Measurements from ENCODE around the gene ITPR3. TPM values are rescaled to one million over a fixed set of nuclear protein-coding genes. Genes with fewer than 3 reads are reported as not detected.

The ITPR3 gene
- total RNA-seq, 1 donor from 2014 or later = 5.6 TPM

DNA sequence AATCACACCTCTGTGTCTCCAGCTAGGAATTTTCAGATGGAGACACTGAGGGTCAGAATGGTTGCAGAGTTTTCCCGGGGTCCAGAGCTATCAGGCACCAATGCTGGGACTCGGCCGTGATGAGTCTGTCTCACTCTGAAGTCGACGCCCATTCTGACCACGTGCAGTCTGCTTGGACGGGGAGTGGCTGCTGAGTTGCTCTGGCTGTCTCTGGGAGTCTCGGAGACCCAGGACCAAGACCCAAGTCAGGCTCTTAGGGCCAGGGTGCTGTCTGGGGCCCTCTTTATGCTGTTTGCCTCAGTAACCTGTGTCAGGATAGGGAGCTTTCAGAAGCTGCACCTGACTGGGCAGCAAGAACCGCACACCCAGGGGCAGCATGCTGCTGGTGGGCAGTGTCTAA, 121.0 kb downstream of the ITPR3 start:
- peaks cover 73% of the 10 kb centered on the region for H3K4me1 ChIP-seq

DNA sequence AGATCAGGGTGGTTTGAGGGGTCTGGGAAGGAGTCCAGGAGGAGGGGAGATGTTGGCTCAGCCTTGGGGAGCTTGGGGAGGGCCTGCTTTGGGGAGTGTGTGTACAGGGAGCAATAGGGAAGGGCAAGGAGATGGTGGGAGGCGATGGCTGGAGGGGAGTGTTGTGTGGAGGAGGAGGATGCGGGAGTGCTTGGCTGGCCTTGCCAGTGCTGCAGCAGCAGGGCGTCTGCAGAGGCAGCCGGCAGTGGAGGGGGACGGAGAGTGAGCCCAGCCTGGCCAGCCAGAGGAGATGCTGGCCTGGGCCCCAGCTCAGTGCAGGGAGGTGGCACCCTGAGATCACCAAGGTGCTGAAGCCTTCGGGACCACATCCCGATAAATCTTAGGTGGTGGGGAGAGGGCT, 121.7 kb downstream of the ITPR3 start:
- Histone ChIP-seq H3K4me1 (peaks cover 72% of the 10 kb centered on the region), H3K27ac (replicated peaks) (peak overlapping the region; percentile 95), H3K36me3 (peaks cover 7% of the 10 kb centered on the region), H3K9me3 (replicated peaks) (no peaks in the 10 kb centered on the region), H3K27me3 (ENCODE audit: low read depth) (no peaks in the 10 kb centered on the region), H3K4me3 (peak overlapping the region; percentile 72)
- intact Hi-C loops (cut with micrococcal nuclease) = no loop called here
- TF ChIP-seq, protein P1, sequence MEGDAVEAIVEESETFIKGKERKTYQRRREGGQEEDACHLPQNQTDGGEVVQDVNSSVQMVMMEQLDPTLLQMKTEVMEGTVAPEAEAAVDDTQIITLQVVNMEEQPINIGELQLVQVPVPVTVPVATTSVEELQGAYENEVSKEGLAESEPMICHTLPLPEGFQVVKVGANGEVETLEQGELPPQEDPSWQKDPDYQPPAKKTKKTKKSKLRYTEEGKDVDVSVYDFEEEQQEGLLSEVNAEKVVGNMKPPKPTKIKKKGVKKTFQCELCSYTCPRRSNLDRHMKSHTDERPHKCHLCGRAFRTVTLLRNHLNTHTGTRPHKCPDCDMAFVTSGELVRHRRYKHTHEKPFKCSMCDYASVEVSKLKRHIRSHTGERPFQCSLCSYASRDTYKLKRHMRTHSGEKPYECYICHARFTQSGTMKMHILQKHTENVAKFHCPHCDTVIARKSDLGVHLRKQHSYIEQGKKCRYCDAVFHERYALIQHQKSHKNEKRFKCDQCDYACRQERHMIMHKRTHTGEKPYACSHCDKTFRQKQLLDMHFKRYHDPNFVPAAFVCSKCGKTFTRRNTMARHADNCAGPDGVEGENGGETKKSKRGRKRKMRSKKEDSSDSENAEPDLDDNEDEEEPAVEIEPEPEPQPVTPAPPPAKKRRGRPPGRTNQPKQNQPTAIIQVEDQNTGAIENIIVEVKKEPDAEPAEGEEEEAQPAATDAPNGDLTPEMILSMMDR (IDR thresholded peaks at IDR 0.05; ENCODE audit: borderline replicate concordance) = no peak
- DNase-seq = no peak

More for the DNA sequence above, 121.0 kb downstream of the ITPR3 start:
- intact Hi-C loops (cut with micrococcal nuclease) = no loop called here
- TF ChIP-seq, protein P1 (IDR thresholded peaks at IDR 0.05; ENCODE audit: borderline replicate concordance) = no peak
- Histone ChIP-seq H3K4me3 (peak overlapping the region; percentile 72), H3K36me3 (peaks cover 7% of the 10 kb centered on the region), H3K27me3 (ENCODE audit: low read depth) (no peaks in the 10 kb centered on the region), H3K9me3 (replicated peaks) (no peaks in the 10 kb centered on the region), H3K27ac (replicated peaks) (peak overlapping the region; percentile 95)
- DNase-seq = no peak

DNA sequence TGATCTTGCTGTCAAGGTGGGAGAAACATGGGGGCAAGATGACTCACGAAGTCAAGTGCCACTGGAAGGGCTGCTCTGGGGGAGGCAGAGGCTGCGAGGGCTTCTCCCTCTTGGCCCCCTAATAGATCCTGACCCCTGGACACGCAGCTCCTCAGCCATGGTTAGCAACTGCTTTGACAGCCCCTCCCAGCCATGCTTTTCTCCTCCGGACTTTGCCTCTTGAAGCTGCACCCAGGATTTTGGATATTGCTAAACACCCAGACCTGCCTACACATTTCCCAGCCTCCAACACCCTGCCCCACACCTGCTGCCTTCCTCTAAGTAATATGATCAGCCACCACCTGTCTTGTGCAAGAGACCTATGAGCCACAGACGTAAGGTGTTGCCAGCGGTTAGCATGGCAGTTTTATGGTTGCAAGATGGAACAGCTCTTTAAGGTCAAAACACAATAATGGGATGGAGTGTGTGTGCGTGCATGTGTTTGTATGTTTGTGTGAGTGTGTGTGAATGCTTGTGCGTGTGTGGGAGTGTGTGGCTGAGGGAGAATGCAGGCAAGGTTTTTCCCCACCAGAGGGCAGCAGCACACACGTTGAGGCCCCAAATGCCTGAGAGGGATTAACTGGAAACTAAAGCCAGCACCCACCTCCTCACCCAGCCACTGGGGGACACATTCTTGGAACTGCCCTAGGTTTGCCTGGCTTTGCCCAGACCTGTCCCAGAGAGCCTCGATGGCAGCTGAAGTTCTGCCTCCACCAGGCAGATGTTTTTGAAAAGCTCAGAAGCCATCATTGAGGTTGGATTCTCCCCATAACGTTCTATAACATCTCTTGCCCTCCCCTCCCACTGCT, 123.1 kb downstream of the ITPR3 start:
- DNase-seq = peak; percentile 68
- peak overlapping the region; percentile 95 for H3K27ac ChIP-seq (replicated peaks)
- no peaks in the 10 kb centered on the region for H3K27me3 ChIP-seq (ENCODE audit: low read depth)
- intact Hi-C loops (cut with micrococcal nuclease) = no loop called here
- TF ChIP-seq, protein P1 (IDR thresholded peaks at IDR 0.05; ENCODE audit: borderline replicate concordance) = peak; percentile 86
- H3K9me3 ChIP-seq (replicated peaks) = no peaks in the 10 kb centered on the region
- H3K4me3 ChIP-seq = peak overlapping the region; percentile 72
- no peaks in the 10 kb centered on the region for H3K36me3 ChIP-seq
- H3K4me1 ChIP-seq = peaks cover 58% of the 10 kb centered on the region

DNA sequence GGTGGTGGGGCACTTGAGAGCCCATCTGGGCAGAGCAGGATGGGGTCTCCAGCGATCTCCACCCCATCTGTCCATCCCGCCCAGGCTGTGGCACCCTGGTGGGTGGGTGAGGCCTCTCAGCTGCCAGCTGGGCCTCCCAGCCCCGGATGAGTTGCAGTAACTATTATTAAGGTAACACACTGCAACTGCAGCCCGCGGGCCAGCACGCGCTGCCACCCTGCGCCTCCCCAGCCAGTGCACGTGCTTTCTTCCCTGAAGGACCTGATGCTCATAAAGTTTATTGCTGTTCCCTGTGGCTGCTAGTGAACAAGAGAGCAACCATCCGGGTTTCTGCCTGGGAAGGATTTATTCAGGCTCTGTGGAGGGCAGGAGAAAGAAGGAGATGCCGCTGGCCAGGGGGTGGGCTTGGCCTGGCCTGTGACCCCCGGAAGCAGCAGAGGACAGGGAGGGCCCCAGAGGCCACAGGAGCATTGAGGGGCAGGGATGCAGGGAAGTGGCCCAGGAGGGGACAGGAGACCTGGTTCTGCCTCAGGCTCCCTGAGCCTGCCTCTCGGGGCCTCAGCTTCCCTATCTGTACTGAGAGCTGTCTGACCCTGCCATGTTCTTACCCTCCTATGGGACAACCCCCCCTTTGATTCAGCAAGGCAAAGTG, 123.9 kb downstream of the ITPR3 start:
- Histone ChIP-seq H3K27ac (replicated peaks) (peak overlapping the region; percentile 95), H3K27me3 (ENCODE audit: low read depth) (no peaks in the 10 kb centered on the region), H3K4me1 (peaks cover 50% of the 10 kb centered on the region), H3K9me3 (replicated peaks) (no peaks in the 10 kb centered on the region), H3K36me3 (no peaks in the 10 kb centered on the region), H3K4me3 (peak overlapping the region; percentile 72)
- DNase-seq = no peak
- TF ChIP-seq, protein P1 (IDR thresholded peaks at IDR 0.05; ENCODE audit: borderline replicate concordance) = no peak
- intact Hi-C loops (cut with micrococcal nuclease) = no loop called here

DNA sequence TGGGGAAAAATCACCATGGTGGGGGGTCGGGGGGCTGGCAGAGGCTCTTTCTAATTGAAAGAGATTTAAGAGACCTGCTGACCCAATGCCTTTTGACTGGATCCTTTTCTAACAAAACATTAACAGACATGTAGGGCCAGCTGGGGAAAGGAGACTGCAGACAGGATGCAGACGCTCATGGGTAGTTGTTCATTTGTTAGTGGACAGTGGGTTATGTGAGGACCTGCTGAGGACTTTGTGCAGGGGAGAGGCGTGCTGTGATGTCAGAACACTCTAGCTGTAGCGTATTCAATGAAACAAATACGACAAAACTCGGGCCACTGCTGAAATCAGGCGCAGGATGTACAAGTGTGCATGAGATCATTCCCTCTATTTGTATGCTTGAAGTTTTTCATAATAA, 124.4 kb downstream of the ITPR3 start:
- TF ChIP-seq, protein P1 (IDR thresholded peaks at IDR 0.05; ENCODE audit: borderline replicate concordance) = no peak
- no peaks in the 10 kb centered on the region for H3K27me3 ChIP-seq (ENCODE audit: low read depth)
- H3K36me3 ChIP-seq = no peaks in the 10 kb centered on the region
- no peak for DNase-seq
- peaks cover 44% of the 10 kb centered on the region for H3K4me1 ChIP-seq
- H3K9me3 ChIP-seq (replicated peaks) = no peaks in the 10 kb centered on the region
- peak overlapping the region; percentile 95 for H3K27ac ChIP-seq (replicated peaks)
- intact Hi-C loops (cut with micrococcal nuclease) = no loop called here
- H3K4me3 ChIP-seq = peak overlapping the region; percentile 72

Small RNA genes lying within 50 kb of the gene (microRNA-seq; reads per million reads assigned to microRNA genes)
- gene MIR3934 = 2.2 reads per million

Other genes with a start within 250 kb of the ITPR3 start
- gene KIFC1, start 229.5 kb upstream of the ITPR3 start, total RNA-seq = 0.49 TPM
- gene PHF1, start 210.3 kb upstream of the ITPR3 start, total RNA-seq = 52.2 TPM
- gene CUTA, start 203.2 kb upstream of the ITPR3 start, total RNA-seq = 107 TPM
- gene SYNGAP1, start 201.3 kb upstream of the ITPR3 start, total RNA-seq = 6.5 TPM
- gene ZBTB9, start 166.7 kb upstream of the ITPR3 start, total RNA-seq = 4.9 TPM
- gene BAK1, start 41.0 kb upstream of the ITPR3 start, total RNA-seq = 19.7 TPM
- gene UQCC2, start 90.4 kb downstream of the ITPR3 start, total RNA-seq = 199 TPM
- 42.0 TPM for gene IP6K3, start 125.6 kb downstream of the ITPR3 start, total RNA-seq
- gene LEMD2, start 167.8 kb downstream of the ITPR3 start, total RNA-seq = 22.2 TPM
- not detected for gene MLN, start 182.7 kb downstream of the ITPR3 start, total RNA-seq

Measured in left ventricle myocardium inferior (tissue), 1 donor.